ENCODE results near the gene PCDHB5. TPM values are rescaled to one million over a fixed set of nuclear protein-coding genes. Genes with fewer than 3 reads are reported as not detected.
"Not testable (repeated sequence)": the region's sequence is repeated elsewhere in the genome, so short reads cannot be mapped to it uniquely, and the experiment has no call there.

PCDHB5 gene
- total and polyA plus RNA-seq, 2 of the 13 experiments (the other 11 are each of a cell fraction or from before 2014, with no cell fraction given): 0.07 to 0.08 TPM

DNA sequence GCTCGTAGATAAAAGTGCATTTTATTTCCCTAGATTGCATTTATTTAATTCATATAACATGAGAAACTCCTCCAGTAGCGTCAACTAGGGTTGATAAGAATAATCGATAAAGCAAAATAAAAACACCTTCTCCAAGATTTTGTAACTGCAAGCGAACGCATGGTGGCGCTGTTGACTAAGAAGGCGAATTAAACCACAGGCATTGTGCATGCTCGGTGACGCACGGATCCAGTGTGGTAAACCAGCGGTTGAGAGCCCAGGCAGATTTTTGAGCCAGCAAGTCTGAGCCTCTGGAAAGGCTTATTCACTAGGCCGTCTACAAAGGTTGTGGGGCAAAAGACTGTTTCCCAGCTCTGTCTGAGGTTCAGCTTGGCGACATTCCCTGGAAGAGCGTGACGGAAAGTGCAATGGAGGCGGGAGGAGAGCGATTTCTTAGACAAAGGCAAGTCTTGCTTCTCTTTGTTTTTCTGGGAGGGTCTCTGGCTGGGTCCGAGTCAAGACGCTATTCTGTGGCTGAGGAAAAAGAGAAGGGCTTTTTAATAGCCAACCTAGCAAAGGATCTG lies 34.7 kb upstream of the PCDHB5 start, which contains the start of gene PCDHB3 (continued):
- TF ChIP-seq ZNF230 (CRISPR knock-in tag; IDR thresholded peaks at IDR 0.05): no peak

DNA sequence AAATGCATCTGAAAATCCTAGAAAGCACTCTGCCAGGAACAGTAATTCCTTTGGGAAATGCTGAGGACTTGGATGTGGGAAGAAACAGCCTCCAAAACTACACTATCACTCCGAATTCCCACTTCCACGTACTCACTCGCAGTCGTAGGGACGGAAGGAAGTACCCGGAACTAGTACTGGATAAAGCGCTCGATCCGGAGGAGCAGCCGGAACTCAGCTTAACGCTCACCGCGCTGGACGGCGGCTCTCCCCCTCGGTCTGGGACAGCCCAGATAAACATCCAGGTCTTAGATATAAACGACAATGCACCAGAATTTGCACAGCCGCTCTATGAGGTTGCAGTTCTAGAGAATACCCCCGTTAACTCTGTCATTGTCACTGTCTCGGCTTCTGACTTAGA lies 33.9 kb upstream of the PCDHB5 start:
- in situ Hi-C loops (cut with HindIII; ENCODE audit: extremely low pct_ligation_motif_present, low pct_unique_long_range_greater_than_20kb) (no loop called here), intact Hi-C loops (cut with micrococcal nuclease; ENCODE audit: unreplicated experiment) (no loop called here)
- Histone ChIP-seq H3K36me3 (replicated peaks in 1 of 2; ENCODE audit: control insufficient read depth in 1 of 2, insufficient read depth in 2 of 2, low read length in 2 of 2) (no peaks in the 10 kb centered on the region), H3K27ac (ENCODE audit: extremely low read length, insufficient read depth, low read length) (no peak overlapping the region), H3K9me3 (ENCODE audit: low read length) (no peaks in the 10 kb centered on the region), H3K9ac (ENCODE audit: insufficient read depth, low read depth, low read length) (no peak overlapping the region), H3K27me3 (ENCODE audit: control insufficient read depth in 1 of 2, insufficient read depth in 2 of 2, low read length in 2 of 2) (no peaks in the 10 kb centered on the region), H4K20me1 (ENCODE audit: insufficient read depth, low read length) (no peaks in the 10 kb centered on the region), H3K79me2 (ENCODE audit: insufficient read depth, low read length) (no peaks in the 10 kb centered on the region), H2AFZ (ENCODE audit: low read length) (no peak overlapping the region), H3K4me3 (replicated peaks in 1 of 3; ENCODE audit: insufficient read depth in 1 of 3, low read depth in 2 of 3, low read length in 3 of 3) (no peak overlapping the region), H3K4me1 (ENCODE audit: insufficient read depth, low read length) (no peaks in the 10 kb centered on the region; the same call in 1 of the 2 replicates), H3K4me2 (ENCODE audit: low read depth, low read length) (no peak overlapping the region)
- ChIA-PET POLR2A (no interaction called here), CTCF (ENCODE audit: low intra/inter-chr PET ratio, low total read pairs) (no interaction called here)
- no peak for ATAC-seq
- TF ChIP-seq ELF1 (CRISPR knock-in tag; IDR thresholded peaks at IDR 0.05) (no peak), SNAPC2 (CRISPR knock-in tag; IDR thresholded peaks at IDR 0.05) (no peak), ZFP36L2 (CRISPR knock-in tag; IDR thresholded peaks at IDR 0.05) (no peak), THAP11 (CRISPR knock-in tag; IDR thresholded peaks at IDR 0.05) (no peak), SSRP1 (CRISPR knock-in tag; IDR thresholded peaks at IDR 0.05) (no peak), ZNF556 (CRISPR knock-in tag; IDR thresholded peaks at IDR 0.05; ENCODE audit: borderline replicate concordance) (no peak), ZNF616 (CRISPR knock-in tag; IDR thresholded peaks at IDR 0.05; ENCODE audit: low read depth) (no peak), KLF15 (CRISPR knock-in tag; IDR thresholded peaks at IDR 0.05; ENCODE audit: borderline replicate concordance) (no peak), ZNF776 (CRISPR knock-in tag; IDR thresholded peaks at IDR 0.05) (no peak), TEAD3 (CRISPR knock-in tag; optimal IDR thresholded peaks at IDR 0.05; ENCODE audit: borderline replicate concordance) (no peak), ZNF263 (CRISPR knock-in tag; IDR thresholded peaks at IDR 0.05) (no peak)
- TF ChIP-seq, protein P1, sequence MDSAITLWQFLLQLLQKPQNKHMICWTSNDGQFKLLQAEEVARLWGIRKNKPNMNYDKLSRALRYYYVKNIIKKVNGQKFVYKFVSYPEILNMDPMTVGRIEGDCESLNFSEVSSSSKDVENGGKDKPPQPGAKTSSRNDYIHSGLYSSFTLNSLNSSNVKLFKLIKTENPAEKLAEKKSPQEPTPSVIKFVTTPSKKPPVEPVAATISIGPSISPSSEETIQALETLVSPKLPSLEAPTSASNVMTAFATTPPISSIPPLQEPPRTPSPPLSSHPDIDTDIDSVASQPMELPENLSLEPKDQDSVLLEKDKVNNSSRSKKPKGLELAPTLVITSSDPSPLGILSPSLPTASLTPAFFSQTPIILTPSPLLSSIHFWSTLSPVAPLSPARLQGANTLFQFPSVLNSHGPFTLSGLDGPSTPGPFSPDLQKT (CRISPR knock-in tag; IDR thresholded peaks at IDR 0.05; ENCODE audit: borderline replicate concordance): no peak
- TF ChIP-seq, protein P2, sequence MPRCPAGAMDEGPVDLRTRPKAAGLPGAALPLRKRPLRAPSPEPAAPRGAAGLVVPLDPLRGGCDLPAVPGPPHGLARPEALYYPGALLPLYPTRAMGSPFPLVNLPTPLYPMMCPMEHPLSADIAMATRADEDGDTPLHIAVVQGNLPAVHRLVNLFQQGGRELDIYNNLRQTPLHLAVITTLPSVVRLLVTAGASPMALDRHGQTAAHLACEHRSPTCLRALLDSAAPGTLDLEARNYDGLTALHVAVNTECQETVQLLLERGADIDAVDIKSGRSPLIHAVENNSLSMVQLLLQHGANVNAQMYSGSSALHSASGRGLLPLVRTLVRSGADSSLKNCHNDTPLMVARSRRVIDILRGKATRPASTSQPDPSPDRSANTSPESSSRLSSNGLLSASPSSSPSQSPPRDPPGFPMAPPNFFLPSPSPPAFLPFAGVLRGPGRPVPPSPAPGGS (CRISPR knock-in tag; IDR thresholded peaks at IDR 0.05): no peak
- TF ChIP-seq, protein P3, sequence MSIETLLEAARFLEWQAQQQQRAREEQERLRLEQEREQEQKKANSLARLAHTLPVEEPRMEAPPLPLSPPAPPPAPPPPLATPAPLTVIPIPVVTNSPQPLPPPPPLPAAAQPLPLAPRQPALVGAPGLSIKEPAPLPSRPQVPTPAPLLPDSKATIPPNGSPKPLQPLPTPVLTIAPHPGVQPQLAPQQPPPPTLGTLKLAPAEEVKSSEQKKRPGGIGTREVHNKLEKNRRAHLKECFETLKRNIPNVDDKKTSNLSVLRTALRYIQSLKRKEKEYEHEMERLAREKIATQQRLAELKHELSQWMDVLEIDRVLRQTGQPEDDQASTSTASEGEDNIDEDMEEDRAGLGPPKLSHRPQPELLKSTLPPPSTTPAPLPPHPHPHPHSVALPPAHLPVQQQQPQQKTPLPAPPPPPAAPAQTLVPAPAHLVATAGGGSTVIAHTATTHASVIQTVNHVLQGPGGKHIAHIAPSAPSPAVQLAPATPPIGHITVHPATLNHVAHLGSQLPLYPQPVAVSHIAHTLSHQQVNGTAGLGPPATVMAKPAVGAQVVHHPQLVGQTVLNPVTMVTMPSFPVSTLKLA (IDR thresholded peaks at IDR 0.05): no peak
- WGBS (ENCODE audit: low lambda C conversion rate): 88% methylated on average over 19 of the region's 20 CpGs
- DNase-seq (ENCODE audit: low spot score): no peak
- FAIRE-seq: no peak
- BruUV-seq (replicated peaks): no TSS peak

DNA sequence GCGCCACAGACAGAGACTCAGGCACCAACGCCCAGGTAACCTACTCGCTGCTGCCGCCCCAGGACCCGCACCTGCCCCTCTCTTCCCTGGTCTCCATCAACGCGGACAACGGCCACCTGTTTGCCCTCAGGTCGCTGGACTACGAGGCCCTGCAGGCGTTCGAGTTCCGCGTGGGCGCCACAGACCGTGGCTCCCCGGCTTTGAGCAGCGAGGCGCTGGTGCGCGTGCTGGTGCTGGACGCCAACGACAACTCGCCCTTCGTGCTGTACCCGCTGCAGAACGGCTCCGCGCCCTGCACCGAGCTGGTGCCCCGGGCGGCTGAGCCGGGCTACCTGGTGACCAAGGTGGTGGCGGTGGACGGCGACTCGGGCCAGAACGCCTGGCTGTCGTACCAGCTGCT lies 32.9 kb upstream of the PCDHB5 start:
- CTCF ChIA-PET (ENCODE audit: low intra/inter-chr PET ratio, low total read pairs); H3K36me3 ChIP-seq (replicated peaks in 1 of 2; ENCODE audit: control insufficient read depth in 1 of 2, insufficient read depth in 2 of 2, low read length in 2 of 2); H3K4me3 ChIP-seq (replicated peaks in 1 of 3; ENCODE audit: insufficient read depth in 1 of 3, low read depth in 2 of 3, low read length in 3 of 3); intact Hi-C loops (cut with micrococcal nuclease; ENCODE audit: unreplicated experiment); FAIRE-seq; H3K9me3 ChIP-seq (ENCODE audit: low read length); ATAC-seq; BruUV-seq (replicated peaks); H3K4me2 ChIP-seq (ENCODE audit: low read depth, low read length); H2AFZ ChIP-seq (ENCODE audit: low read length); H4K20me1 ChIP-seq (ENCODE audit: insufficient read depth, low read length); H3K27ac ChIP-seq (ENCODE audit: extremely low read length, insufficient read depth, low read length); H3K27me3 ChIP-seq (ENCODE audit: control insufficient read depth in 1 of 2, insufficient read depth in 2 of 2, low read length in 2 of 2); H3K79me2 ChIP-seq (ENCODE audit: insufficient read depth, low read length); POLR2A ChIA-PET; H3K9ac ChIP-seq (ENCODE audit: insufficient read depth, low read depth, low read length); in situ Hi-C loops (cut with HindIII; ENCODE audit: extremely low pct_ligation_motif_present, low pct_unique_long_range_greater_than_20kb); H3K4me1 ChIP-seq (ENCODE audit: insufficient read depth, low read length); DNase-seq (ENCODE audit: low spot score): not testable (repeated sequence)
- WGBS (ENCODE audit: low lambda C conversion rate): 91% methylated on average over 24 of the region's 39 CpGs
